NCI-H526 treated with DMSO at 0.1 percent for 48 hours (cell line): ENCODE data around the gene CABLES2.

Experiments
- DNase-seq: peaks from one replicate; lab custom pipeline; 2025; lab: John Stamatoyannopoulos, UW

The CABLES2 gene, protein sequence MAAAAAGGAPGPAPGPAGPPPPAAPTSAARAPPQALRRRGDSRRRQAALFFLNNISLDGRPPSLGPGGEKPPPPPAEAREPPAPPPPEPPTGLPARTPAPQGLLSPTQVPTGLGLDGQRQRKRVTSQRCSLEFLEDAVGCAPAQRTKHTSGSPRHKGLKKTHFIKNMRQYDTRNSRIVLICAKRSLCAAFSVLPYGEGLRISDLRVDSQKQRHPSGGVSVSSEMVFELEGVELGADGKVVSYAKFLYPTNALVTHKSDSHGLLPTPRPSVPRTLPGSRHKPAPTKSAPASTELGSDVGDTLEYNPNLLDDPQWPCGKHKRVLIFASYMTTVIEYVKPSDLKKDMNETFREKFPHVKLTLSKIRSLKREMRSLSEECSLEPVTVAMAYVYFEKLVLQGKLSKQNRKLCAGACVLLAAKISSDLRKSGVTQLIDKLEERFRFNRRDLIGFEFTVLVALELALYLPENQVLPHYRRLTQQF

DNA sequence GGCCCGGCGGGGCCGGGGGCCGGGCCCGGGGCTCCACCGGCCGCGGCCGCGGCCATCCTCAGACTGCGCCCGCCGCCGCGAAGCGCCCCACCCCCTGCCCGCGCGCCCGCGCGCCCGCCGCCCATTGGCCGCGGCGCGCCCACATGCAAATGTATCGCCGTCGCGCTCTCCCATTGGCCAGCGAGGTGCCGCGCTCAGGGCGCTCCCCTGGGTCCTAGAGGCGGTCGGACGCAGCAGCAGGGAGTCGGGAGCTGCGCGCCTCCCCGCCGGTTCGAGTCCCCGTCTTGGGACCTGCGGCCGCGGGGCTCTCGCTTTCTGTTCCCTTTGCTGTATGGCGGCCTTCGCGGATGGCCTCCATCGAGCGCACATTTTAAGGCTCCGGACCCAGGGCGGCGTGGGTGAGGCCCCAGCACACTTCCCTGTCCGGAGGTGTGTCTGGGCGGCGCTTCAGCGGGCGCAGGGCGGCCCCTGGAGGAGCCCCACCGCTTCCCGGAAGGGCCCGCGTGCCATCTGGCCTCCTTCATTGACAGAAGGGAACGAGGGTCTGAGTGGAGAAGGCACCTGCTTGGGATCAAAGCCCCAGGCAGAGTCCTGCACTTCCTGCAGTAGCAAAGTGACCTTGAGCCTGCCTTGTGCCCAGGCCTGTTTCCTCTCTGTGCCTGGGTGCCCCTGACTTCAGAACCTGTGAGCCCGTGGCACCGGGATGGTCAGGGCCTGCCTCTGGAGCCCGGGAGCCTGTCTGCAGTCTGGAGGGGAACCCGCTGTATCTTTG, at the start of gene CABLES2:
Gene CABLES2, minus strand, starts transcription at position 65 of the 772 bp plus-strand sequence. Its CDS starts 9 bp downstream, at position 56.
- peak; percentile 81 for DNase-seq

GRCh38 chr20:62455929-62456328, 48.8 kb upstream of the CABLES2 start:
- DNase-seq = no peak

DNA sequence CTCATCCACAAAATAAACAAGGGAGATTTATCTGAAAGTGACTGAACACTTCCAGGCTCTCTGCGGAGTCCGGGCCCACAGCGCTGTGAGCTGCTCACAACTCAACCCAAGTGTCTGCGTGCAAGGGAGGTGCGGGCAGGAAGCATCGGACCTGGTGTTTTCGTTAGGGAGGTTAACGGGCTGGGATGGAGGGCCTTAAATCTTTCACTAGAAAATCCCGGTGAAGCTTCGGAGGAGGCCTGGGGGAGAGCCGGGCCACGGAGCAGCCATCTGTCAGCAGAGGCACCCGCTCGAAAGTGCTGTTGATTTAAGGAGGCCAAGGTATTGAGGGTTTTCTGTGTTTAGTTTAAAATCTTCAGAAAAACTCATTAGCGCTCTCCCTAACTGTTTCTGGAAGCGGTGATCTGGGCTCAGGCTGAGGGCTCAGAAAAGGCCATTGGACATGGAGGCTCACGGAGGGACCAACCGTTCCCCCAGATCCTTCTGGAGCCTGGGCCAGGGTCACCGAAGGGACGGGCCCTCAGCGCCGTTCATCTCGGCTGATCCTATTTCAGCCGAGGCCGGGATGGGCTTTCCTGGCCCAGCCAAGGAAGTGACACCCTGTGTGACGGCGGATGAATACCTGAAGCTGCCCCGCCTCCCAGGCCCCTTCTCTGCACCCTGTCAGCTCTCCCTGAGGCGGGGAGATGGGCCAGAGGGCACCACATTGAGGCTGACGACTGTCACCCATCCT, 48.0 kb upstream of the CABLES2 start:
- DNase-seq = no peak

DNA sequence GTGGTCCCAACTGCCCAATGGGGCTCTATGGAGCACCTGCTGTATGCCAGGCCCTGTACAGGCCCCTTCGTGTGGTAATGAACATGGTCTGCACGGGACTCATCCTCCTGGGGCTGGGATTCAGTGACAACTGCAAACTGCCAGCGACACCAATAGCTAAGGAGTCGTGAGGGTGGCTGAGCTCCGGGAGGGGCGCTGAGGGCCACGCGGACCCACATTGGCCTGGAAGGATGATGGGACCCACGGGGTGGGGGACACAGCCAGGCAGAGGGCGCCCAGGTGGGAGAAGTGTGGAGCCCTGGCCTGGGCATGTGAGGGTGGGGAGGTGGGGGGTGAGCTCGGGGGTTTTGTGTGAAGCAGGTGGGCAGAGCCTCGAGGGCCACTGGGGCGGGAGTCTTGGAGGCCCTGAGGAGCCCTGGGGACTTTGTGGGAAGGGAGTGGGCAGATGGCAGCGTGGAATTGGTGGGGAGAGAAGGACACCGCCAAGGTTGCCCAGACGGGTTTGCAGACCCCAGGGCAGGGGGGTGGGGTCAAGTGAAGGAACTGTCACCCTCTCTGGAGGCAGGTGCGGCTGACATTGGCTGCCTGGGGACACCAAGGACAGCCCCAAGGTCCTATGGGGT, 46.2 kb upstream of the CABLES2 start:
- DNase-seq = no peak

GRCh38 chr20:62452475-62453095, 45.5 kb upstream of the CABLES2 start:
- DNase-seq = no peak

GRCh38 chr20:62451970-62452369, 44.9 kb upstream of the CABLES2 start:
- no peak for DNase-seq

- DNase-seq = no peak
Measured at GRCh38 chr20:62451156-62451767, 44.2 kb upstream of the CABLES2 start.

DNA sequence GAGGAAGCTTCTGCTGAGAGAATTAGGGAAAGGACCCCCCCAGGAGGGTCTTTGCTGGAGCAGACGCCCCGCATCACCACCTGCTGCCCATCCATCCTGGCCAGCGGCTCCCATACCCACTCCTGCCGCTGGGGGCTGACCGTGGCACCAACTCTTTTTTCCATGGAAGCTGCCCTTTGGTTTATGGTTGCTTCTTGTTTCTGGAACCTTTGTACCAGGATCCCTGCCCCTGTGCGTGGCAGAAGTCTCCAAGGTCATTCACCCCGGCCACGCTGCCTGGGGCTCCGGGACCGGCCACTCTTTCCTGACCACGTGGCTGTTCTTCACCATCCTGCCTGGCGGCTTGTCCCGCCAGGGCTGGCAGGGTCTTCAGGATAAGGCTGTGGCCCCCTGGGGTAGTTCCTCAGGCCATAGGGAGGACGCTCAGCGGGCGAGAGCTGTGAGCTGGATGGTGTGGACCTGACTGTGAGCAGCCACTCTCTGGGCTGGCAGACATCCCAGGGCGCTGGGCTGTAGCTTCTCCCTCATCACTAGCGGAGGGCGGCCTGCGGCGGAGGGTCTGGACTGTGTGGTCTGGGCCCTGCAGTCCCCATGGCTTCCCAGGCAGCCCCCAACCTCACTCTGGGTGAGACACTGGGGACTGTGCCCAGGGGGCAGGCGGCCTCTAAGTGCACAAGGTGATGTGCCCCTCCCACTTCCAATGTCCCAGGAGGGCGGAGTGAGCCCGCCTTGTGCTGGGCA, 43.0 kb upstream of the CABLES2 start:
- no peak for DNase-seq

DNA sequence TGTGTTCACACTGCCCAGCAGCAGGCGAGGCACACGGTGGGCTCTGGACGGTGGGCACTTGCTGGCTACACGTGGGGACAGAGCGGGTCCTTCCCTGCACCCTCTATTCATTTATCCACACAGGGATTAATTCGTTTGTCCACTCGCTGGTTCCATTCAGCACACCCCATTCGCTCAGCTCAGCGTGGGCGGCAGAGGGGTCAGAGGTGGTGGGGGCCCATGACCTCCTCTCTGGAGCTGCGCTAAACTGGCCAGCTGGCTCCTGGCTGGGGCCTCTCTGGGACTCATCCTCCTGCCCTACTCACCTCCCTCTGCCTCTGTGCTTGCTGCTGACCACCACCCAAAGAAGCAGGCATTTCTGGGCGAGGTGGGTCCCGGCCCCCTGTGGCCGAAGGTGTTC, 41.7 kb upstream of the CABLES2 start:
- no peak for DNase-seq

- DNase-seq = no peak
Measured at GRCh38 chr20:62448038-62448437, 41.0 kb upstream of the CABLES2 start.

- no peak for DNase-seq
Measured at GRCh38 chr20:62446888-62447869, 40.1 kb upstream of the CABLES2 start.

- no peak for DNase-seq
Measured at GRCh38 chr20:62446481-62446880, 39.4 kb upstream of the CABLES2 start.

- no peak for DNase-seq
Measured at GRCh38 chr20:62445553-62446340, 38.7 kb upstream of the CABLES2 start.

DNA sequence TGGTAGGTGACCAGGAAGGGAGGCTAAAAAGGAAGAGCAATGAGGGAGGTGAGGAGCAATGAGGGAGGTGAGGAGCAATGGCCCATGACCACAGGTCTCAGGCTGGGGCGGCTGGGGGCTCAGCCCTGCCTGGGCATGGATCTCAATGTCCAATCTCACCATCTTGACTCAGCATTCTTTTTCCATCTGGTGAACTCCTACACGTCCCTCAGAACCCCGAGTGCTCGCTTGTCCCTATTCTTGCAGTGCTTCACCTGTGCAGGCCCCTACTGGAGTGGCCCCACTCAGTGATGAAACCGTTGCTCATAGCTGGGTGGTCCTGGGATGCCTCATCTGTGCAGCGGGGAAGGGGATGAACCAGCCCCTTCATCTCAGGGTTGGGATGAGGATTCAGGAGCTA, 37.2 kb upstream of the CABLES2 start:
- DNase-seq = no peak

GRCh38 chr20:62441987-62442539, 35.0 kb upstream of the CABLES2 start:
- no peak for DNase-seq

DNA sequence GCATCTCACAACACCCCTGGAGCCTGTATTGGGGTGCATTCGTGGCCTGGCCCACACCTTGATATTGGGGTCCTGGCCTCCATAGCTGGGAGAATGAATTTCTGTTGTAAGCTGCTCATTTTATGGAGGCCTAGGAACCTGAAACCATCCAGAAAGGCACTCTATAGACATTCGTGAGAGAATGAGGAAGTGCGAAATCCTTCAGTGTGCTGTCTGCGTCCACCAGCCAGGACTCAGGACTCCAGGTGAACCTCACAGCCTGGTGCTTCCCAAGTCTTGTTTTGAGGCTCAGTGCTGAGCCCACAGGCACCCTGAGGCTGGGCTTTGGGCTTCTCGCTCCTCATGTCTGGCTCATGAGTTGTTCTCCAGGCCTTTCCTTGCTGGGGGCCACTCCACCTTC, 32.1 kb upstream of the CABLES2 start:
- no peak for DNase-seq

DNA sequence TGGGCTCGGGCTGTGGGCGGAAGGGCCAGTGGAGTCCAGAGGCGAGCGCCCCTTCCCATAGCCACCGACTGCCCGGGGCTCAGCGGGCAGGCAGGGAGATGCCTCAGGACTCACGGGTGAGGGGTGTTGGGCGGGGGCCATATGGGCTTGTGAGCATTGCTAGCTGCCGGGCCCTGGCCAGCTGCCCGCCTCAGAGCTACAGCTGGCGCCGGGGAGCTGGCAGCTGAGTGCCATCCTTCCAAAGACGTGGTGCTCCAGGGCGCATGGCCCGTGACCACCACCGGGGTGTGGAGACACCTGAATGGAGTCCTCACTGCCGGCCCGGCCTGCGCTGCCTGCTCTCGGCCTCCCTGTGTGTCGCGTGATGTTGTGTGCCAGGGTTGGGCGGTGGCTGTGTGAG, 30.8 kb upstream of the CABLES2 start:
- no peak for DNase-seq

DNA sequence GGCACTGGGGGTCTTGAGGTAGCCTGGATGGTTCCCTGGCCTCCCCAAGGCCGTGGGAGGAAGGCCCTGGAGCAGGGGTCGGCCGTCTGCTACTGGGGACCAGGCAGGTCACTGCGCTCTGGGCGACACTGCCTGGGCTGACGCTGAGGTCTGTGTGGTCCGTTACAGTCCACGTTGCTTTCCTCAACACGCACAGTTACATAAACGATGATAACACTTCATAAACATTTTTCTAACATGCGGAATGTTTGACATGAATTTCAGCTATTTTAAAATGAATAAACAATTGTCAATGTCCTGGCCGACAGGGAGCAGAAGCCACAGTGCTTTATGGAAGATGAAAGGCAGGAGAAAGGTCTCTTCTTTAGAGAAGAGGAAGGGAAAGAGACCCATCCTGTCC, 30.4 kb upstream of the CABLES2 start:
- no peak for DNase-seq
